ENCODE results near the gene LIME1. TPM values are rescaled to one million over a fixed set of nuclear protein-coding genes. Genes with fewer than 3 reads are reported as not detected.

The LIME1 gene
- total RNA-seq, 1 experiment from 2014 or later = 4.5 TPM

- TF ChIP-seq, protein P1, sequence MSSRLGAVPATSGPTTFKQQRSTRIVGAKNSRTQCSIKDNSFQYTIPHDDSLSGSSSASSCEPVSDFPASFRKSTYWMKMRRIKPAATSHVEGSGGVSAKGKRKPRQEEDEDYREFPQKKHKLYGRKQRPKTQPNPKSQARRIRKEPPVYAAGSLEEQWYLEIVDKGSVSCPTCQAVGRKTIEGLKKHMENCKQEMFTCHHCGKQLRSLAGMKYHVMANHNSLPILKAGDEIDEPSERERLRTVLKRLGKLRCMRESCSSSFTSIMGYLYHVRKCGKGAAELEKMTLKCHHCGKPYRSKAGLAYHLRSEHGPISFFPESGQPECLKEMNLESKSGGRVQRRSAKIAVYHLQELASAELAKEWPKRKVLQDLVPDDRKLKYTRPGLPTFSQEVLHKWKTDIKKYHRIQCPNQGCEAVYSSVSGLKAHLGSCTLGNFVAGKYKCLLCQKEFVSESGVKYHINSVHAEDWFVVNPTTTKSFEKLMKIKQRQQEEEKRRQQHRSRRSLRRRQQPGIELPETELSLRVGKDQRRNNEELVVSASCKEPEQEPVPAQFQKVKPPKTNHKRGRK (CRISPR knock-in tag; IDR thresholded peaks at IDR 0.05; ENCODE audit: borderline replicate concordance) = no peak
- TF ChIP-seq ZNF416 (CRISPR knock-in tag; IDR thresholded peaks at IDR 0.05) = no peak
- TF ChIP-seq EMX1 (CRISPR knock-in tag; IDR thresholded peaks at IDR 0.05) = no peak
- TF ChIP-seq NFATC4 (CRISPR knock-in tag; IDR thresholded peaks at IDR 0.05) = no peak
- no peak for TF ChIP-seq KAT7 (CRISPR knock-in tag; IDR thresholded peaks at IDR 0.05; ENCODE audit: borderline replicate concordance)
- TF ChIP-seq, protein P2, sequence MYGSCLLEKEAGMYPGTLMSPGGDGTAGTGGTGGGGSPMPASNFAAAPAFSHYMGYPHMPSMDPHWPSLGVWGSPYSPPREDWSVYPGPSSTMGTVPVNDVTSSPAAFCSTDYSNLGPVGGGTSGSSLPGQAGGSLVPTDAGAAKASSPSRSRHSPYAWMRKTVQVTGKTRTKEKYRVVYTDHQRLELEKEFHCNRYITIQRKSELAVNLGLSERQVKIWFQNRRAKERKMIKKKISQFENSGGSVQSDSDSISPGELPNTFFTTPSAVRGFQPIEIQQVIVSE (CRISPR knock-in tag; IDR thresholded peaks at IDR 0.05; ENCODE audit: borderline replicate concordance) = no peak
- no peak for TF ChIP-seq SMAD4 (CRISPR knock-in tag; IDR thresholded peaks at IDR 0.05)
- no peak for TF ChIP-seq OVOL2 (CRISPR knock-in tag; IDR thresholded peaks at IDR 0.05; ENCODE audit: borderline replicate concordance)
- no peak for TF ChIP-seq ZNF396 (CRISPR knock-in tag; IDR thresholded peaks at IDR 0.05; ENCODE audit: borderline replicate concordance)
- no peak for TF ChIP-seq ZNF263 (CRISPR knock-in tag; IDR thresholded peaks at IDR 0.05; ENCODE audit: low read depth)
- TF ChIP-seq JAZF1 (CRISPR knock-in tag; IDR thresholded peaks at IDR 0.05) = no peak
Measured at GRCh38 chr20:63695424-63696305, 40.8 kb upstream of the LIME1 start (continued).

GRCh38 chr20:63696306-63696627 is 40.2 kb upstream of the LIME1 start:
- Mint-ChIP-seq H3K9me3 (no peaks in the 10 kb centered on the region), H3K36me3 (peaks cover 14% of the 10 kb centered on the region), H3K4me3 (peak overlapping the region; percentile 53), H3K27me3 (ENCODE audit: low read depth) (peaks cover 3% of the 10 kb centered on the region; the same call in 1 of the 2 replicates), H3K27ac (peak overlapping the region; percentile 45; the same call in 1 of the 2 replicates), H3K4me1 (peaks cover 7% of the 10 kb centered on the region)
- ChIA-PET POLR2A (interaction anchor here (0.5 to 1.6 kb wide), 6 partner anchors 9 to 153 kb away, joined by 3 to 4 read pairs (median 3); partner anchors contain the start of genes ARFRP1, RTEL1 and ZGPAT), CTCF (interaction anchor here (0.9 to 3.4 kb wide), 5 partner anchors 12 to 158 kb away, joined by 3 to 19 read pairs (median 9); partner anchors contain the start of genes ARFRP1, GMEB2, PTK6 and RTEL1)
- ATAC-seq (peak; percentile 78), DNase-seq (ENCODE audit: low spot score) (peak; percentile 65)
- TF ChIP-seq, protein P3, sequence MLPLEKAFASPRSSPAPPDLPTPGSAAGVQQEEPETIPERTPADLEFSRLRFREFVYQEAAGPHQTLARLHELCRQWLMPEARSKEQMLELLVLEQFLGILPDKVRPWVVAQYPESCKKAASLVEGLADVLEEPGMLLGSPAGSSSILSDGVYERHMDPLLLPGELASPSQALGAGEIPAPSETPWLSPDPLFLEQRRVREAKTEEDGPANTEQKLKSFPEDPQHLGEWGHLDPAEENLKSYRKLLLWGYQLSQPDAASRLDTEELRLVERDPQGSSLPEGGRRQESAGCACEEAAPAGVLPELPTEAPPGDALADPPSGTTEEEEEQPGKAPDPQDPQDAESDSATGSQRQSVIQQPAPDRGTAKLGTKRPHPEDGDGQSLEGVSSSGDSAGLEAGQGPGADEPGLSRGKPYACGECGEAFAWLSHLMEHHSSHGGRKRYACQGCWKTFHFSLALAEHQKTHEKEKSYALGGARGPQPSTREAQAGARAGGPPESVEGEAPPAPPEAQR (CRISPR knock-in tag; IDR thresholded peaks at IDR 0.05) = no peak
- 0 out of 2 replicates have a peak, but pooled peaks have one; percentile 24 for TF ChIP-seq CREM (CRISPR knock-in tag; IDR thresholded peaks at IDR 0.05)
- TF ChIP-seq, protein P4, sequence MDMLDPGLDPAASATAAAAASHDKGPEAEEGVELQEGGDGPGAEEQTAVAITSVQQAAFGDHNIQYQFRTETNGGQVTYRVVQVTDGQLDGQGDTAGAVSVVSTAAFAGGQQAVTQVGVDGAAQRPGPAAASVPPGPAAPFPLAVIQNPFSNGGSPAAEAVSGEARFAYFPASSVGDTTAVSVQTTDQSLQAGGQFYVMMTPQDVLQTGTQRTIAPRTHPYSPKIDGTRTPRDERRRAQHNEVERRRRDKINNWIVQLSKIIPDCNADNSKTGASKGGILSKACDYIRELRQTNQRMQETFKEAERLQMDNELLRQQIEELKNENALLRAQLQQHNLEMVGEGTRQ (CRISPR knock-in tag; IDR thresholded peaks at IDR 0.05) = peak; percentile 77
- TF ChIP-seq, protein P5, sequence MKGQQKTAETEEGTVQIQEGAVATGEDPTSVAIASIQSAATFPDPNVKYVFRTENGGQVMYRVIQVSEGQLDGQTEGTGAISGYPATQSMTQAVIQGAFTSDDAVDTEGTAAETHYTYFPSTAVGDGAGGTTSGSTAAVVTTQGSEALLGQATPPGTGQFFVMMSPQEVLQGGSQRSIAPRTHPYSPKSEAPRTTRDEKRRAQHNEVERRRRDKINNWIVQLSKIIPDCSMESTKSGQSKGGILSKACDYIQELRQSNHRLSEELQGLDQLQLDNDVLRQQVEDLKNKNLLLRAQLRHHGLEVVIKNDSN (CRISPR knock-in tag; IDR thresholded peaks at IDR 0.05) = peak; percentile 50; the same call in 1 of the 2 replicates

Measured in WTC11 (cell line).